HEK293T (cell line): ENCODE data around the gene MYEOV.

Experiments
- BHLHE40 ChIP-seq: fragments of 450-650 bp; IDR thresholded peaks from 2 replicates; pipeline ENCODE4 v1.6.1; 2016; ENCODE audit warnings: mild to moderate bottlenecking, moderate library complexity, borderline replicate concordance
- HDGF ChIP-seq: fragments of 450-650 bp; IDR thresholded peaks from 2 replicates; pipeline ENCODE4 v1.6.1; 2017; ENCODE audit warnings: antibody characterized with exemption, borderline replicate concordance
- L3MBTL2 ChIP-seq: fragments of 450-650 bp; conservative IDR thresholded peaks from 2 replicates; pipeline ENCODE4 v1.6.1; 2016; ENCODE audit warnings: mild to moderate bottlenecking
- SP1 ChIP-seq: fragments of 450-650 bp; IDR thresholded peaks from 2 replicates; pipeline ENCODE4 v1.6.1; 2017

DNA sequence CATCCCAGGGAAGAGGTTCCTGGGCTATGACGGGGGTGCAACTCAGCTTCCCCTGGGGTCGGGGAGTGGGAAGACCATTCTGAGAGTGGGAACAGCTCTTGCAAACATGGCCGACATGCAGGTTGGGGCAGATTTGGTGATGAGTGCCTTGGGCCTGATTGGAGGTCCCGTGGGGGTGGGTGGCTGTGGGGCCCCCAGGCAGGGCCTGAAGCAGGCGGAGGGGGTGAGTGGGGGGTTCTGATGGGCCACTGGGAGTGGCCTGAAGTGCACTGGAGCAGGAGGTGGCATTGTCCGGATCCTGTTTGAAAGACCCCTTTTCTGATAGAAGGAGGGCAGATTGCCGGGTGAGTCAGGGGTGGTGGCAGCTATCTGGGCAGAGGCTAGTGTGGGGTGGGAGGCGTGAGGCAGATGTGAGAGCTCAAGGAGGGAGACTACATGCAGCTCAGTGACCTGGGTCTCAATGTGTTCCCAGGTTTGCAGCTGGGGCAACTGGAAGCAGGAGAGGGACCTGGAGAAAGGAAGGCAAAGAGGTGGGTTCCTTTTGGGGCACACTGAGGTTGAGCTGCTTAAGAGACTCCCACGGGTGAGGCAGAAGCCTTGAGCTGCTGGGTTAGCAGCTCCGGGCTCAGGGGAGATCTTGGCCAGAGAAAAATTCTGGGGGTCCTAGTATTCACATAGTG, 15.1 kb downstream of the MYEOV start:
- no peak for TF ChIP-seq L3MBTL2
- TF ChIP-seq BHLHE40, result no peak
- TF ChIP-seq HDGF, result no peak
- no peak for TF ChIP-seq SP1
